T-cell (primary cell): ENCODE measurements around the gene KRT38. TPM values are rescaled to one million over a fixed set of nuclear protein-coding genes. Genes with fewer than 3 reads are reported as not detected.

Experiments
- ATAC-seq, 4 experiments: fragments of 200-7000 bp in 3 of 4; fragments of 150-1000 bp in 1 of 4; cut with Tn5 transposase; replicated peaks in 1 of 4; 1 replicate in 3 of 4; 2 replicates in 1 of 4; pipeline ENCODE4 v1.10.0; 2021; ENCODE audit warnings: moderate library complexity in 3 of 4, mild to moderate bottlenecking in 2 of 4, moderate number of reproducible peaks in 1 of 4
- CTCF ChIA-PET, 2 donors: fragments of 300-600 bp; sonication (Branson Sonifier 250); formaldehyde crosslinking; loops; one replicate each; lab custom pipeline; 2022; ENCODE audit warnings: antibody characterized with exemption in 2 of 2; lab: Charles Lee
- POLR2A ChIA-PET, 2 donors: fragments of 300-600 bp; sonication (Branson Sonifier 250); formaldehyde crosslinking; loops; one replicate each; lab custom pipeline; 2022; ENCODE audit warnings: antibody characterized with exemption in 2 of 2; lab: Charles Lee
- DNase-seq, 35 experiments: peaks; one replicate each; pipeline versions ENCODE4 v3.0.0 to v3.0.0-alpha.2; 2013 to 2023
- H3K27ac ChIP-seq: one replicate; pipeline ENCODE4 v1.5.1; 2013; ENCODE audit warnings: low read length
- H3K27me3 ChIP-seq, 2 experiments: replicated peaks in 1 of 2; 1 replicate in 1 of 2; 2 replicates in 1 of 2; pipeline versions ENCODE4 v1.6.1 to v1.7.0; 2013; ENCODE audit warnings: low read length in 1 of 2, mixed read lengths in 1 of 2; ENCODE audit not compliant: control insufficient read depth in 2 of 2, insufficient read depth in 2 of 2; ENCODE audit errors: extremely low read depth in 1 of 2
- H3K36me3 ChIP-seq, 2 donors: 1 replicate in 1 of 2; 2 replicates in 1 of 2; pipeline versions ENCODE4 v1.6.1 to v1.7.0; 2013; ENCODE audit warnings: low read length in 1 of 2; ENCODE audit not compliant: control insufficient read depth in 2 of 2, insufficient read depth in 1 of 2; ENCODE audit errors: extremely low read depth in 1 of 2
- H3K4me1 ChIP-seq, 2 experiments: 1 replicate in 1 of 2; 2 replicates in 1 of 2; pipeline versions ENCODE4 v1.6.1 to v1.7.0; 2013; ENCODE audit warnings: low read length in 2 of 2, mixed read lengths in 1 of 2; ENCODE audit not compliant: insufficient read depth in 2 of 2, control insufficient read depth in 1 of 2; ENCODE audit errors: extremely low read depth in 1 of 2
- H3K4me3 ChIP-seq, 2 donors: 1 replicate in 1 of 2; 2 replicates in 1 of 2; pipeline versions ENCODE4 v1.5.1 to v1.7.0; 2013; ENCODE audit warnings: mild to moderate bottlenecking in 2 of 2, low read length in 1 of 2, moderate library complexity in 1 of 2; ENCODE audit not compliant: control insufficient read depth in 1 of 2; ENCODE audit errors: extremely low read depth in 1 of 2
- H3K9me3 ChIP-seq: 2 replicates; pipeline ENCODE4 v1.7.0; 2013
- H3K27ac Mint-ChIP-seq, 2 donors: one replicate each; pipeline ENCODE4 v1.8.0; 2020 to 2021; ENCODE audit warnings: mild to moderate bottlenecking in 2 of 2, mixed read lengths in 2 of 2
- H3K27me3 Mint-ChIP-seq, 2 donors: one replicate each; pipeline ENCODE4 v1.8.0; 2021 to 2022; ENCODE audit warnings: mixed read lengths in 2 of 2
- H3K36me3 Mint-ChIP-seq: one replicate; pipeline ENCODE4 v1.8.0; 2021; ENCODE audit warnings: mixed read lengths
- H3K4me1 Mint-ChIP-seq, 3 donors: one replicate each; pipeline ENCODE4 v1.8.0; 2020 to 2022; ENCODE audit warnings: mixed read lengths in 3 of 3, mild to moderate bottlenecking in 1 of 3
- H3K4me3 Mint-ChIP-seq, 3 donors: one replicate each; pipeline ENCODE4 v1.8.0; 2020 to 2022; ENCODE audit warnings: mild to moderate bottlenecking in 3 of 3, mixed read lengths in 3 of 3, moderate library complexity in 3 of 3
- H3K9me3 Mint-ChIP-seq, 3 donors: one replicate each; pipeline ENCODE4 v1.8.0; 2020 to 2022; ENCODE audit warnings: mixed read lengths in 3 of 3
- WGBS: methylation state at CpG from one replicate; pipeline ENCODE4 v1.1.5; 2013; ENCODE audit warnings: missing lambda C conversion rate; ENCODE audit not compliant: insufficient coverage; 5-methylcytosine and 5-hydroxymethylcytosine counted together
- total RNA-seq, 35 experiments: library from RNA in 6 of 35; stranded (reverse) in 6 of 35; fragments of 120-200 nt in 1 of 35; gene quantifications; one replicate each; pipeline versions ENCODE4 v1.2.1 to v1.2.4 and lab custom pipeline; 2013 to 2026

Gene KRT38
- total RNA-seq, 5 donors from 2014 or later (not counting 1 experiment from before 2014, with no cell fraction given) = not detected

DNA sequence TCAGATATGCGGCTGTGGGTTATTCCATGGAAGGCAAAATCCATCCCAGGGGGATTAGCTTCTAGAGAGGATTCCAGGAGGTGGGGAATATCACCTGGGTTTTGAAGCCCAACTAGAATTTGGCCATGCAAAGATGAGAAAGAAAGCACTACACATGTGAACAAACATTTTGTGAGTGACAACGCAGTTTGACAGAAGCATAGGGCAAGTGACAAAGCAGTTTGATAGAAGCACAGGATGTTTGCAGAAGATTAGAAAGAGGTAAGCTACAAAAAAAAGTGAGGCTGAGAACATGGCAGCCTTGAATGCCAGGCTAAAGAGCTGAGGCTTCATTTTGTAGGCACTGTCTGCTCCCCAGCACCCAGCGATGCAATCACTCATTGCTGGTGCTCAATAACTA is 12.3 kb upstream of the KRT38 start:
- no peak overlapping the region for H3K27ac Mint-ChIP-seq
- ATAC-seq (no peak), DNase-seq (no peak)
- H3K9me3 ChIP-seq = no peaks in the 10 kb centered on the region
- no peaks in the 10 kb centered on the region for H3K36me3 Mint-ChIP-seq
- H3K27me3 Mint-ChIP-seq = peaks cover 5 to 7% of the 10 kb centered on the region in 2 donors
- no peaks in the 10 kb centered on the region for H3K9me3 Mint-ChIP-seq
- ChIA-PET POLR2A (no interaction called here), CTCF (interaction anchor here in 1 of 2 donors (0.9 kb wide), 1 partner anchor 82 kb away, joined by 3 read pairs; no protein-coding TSS in a partner anchor)
- H3K27ac ChIP-seq = no peak overlapping the region
- no peaks in the 10 kb centered on the region for H3K4me1 ChIP-seq
- peaks cover 0 to 12% of the 10 kb centered on the region in 2 experiments for H3K27me3 ChIP-seq
- no peaks in the 10 kb centered on the region for H3K4me1 Mint-ChIP-seq
- no peak overlapping the region for H3K4me3 ChIP-seq
- WGBS = 40% methylated on average over 1 of the region's 3 CpGs
- no peak overlapping the region for H3K4me3 Mint-ChIP-seq
- H3K36me3 ChIP-seq = no peaks in the 10 kb centered on the region

DNA sequence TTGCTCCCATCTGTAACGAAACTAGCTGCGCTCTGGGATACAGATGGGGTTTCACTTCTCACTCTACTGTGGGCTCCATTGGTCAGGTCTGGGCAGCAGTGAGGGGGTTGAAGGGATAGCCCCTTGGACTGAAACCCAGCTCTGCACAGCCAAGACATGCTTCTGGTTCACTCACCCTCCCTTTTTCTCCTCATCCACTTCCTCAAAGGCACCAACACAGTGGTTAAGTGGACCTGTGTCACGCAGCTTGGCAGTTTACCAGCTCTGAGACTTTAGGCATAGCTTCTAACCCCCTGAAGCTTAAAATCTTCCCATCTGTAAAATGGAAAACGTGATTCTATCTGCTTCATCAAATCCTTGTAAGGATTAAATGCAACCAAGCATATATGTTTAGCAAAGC is 11.5 kb upstream of the KRT38 start:
- Histone ChIP-seq H3K4me3 (no peak overlapping the region), H3K9me3 (no peaks in the 10 kb centered on the region), H3K4me1 (no peaks in the 10 kb centered on the region), H3K27ac (no peak overlapping the region), H3K27me3 (peaks cover 0 to 15% of the 10 kb centered on the region in 2 experiments), H3K36me3 (no peaks in the 10 kb centered on the region)
- no peaks in the 10 kb centered on the region for H3K36me3 Mint-ChIP-seq
- ATAC-seq (no peak), DNase-seq (no peak)
- WGBS = no CpG with 5 or more reads among the region's 4 CpGs
- ChIA-PET POLR2A (no interaction called here), CTCF (interaction anchor here (0.6 to 0.9 kb wide), 2 partner anchors 81 to 130 kb away, joined by 3 read pairs; no protein-coding TSS in a partner anchor)
- H3K9me3 Mint-ChIP-seq = no peaks in the 10 kb centered on the region
- H3K27me3 Mint-ChIP-seq = peaks cover 5 to 7% of the 10 kb centered on the region in 2 donors
- H3K4me3 Mint-ChIP-seq = no peak overlapping the region
- no peak overlapping the region for H3K27ac Mint-ChIP-seq
- H3K4me1 Mint-ChIP-seq = no peaks in the 10 kb centered on the region

DNA sequence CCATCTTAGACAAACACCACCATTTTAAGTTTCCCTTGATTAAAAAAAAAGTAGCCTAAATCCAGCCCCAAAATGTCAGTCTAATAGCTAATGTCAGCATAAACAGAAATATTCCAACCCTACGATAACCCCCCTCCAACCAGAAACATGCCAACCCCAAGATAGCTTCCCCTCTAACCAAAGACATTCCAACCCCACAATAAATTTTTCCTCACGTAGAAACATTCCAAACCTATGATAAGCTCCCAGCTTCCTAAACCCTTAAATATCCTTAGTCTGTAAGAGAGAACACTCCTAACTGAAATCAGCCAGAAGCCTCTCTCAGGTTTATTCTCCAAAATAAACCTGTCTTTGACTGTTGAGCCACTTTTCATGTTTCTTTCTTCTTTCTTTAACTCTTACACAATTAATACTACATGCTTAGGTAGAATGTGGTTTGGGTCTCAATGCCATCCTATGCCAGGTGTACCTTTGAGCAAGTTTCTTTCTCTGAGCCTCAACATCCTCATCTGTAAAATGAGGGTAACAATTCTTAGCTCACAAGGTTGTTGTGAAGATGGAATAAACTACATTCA is 10.5 kb upstream of the KRT38 start:
- Mint-ChIP-seq H3K36me3 (no peaks in the 10 kb centered on the region), H3K4me1 (peaks cover 0 to 2% (median 0%) of the 10 kb centered on the region in 3 donors), H3K9me3 (no peaks in the 10 kb centered on the region), H3K27ac (no peak overlapping the region), H3K4me3 (no peak overlapping the region), H3K27me3 (peaks cover 5 to 7% of the 10 kb centered on the region in 2 donors)
- no peak for ATAC-seq
- CTCF ChIA-PET = no interaction called here
- Histone ChIP-seq H3K27ac (no peak overlapping the region), H3K27me3 (peaks cover 0 to 15% of the 10 kb centered on the region in 2 experiments), H3K4me3 (no peak overlapping the region), H3K4me1 (no peaks in the 10 kb centered on the region), H3K36me3 (no peaks in the 10 kb centered on the region), H3K9me3 (no peaks in the 10 kb centered on the region)
- no peak for DNase-seq
- POLR2A ChIA-PET = no interaction called here
- WGBS = 88% methylated on average over 2 of the region's 2 CpGs

DNA sequence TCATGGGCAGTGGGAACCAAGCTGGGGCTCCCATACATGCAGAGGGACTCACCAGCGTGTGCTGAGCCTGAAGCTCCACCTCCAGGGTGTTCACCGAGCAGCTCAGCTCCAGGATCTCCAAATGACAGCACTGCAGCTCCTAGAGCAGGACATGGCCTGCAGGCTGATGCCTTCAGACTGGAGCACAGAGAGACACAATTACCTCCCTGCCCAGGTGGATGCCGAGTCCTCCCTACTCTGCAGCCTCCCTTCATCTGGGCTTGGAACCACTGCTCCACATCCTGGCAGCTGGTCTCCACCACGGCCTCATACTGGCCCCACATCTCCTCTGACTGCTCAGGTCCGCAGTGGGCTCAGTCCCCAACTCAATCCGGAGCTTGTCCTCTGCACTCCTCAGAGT is 8.2 kb upstream of the KRT38 start:
- peaks cover 0 to 15% of the 10 kb centered on the region in 2 experiments for H3K27me3 ChIP-seq
- WGBS = 55% methylated on average over 6 of the region's 6 CpGs

DNA sequence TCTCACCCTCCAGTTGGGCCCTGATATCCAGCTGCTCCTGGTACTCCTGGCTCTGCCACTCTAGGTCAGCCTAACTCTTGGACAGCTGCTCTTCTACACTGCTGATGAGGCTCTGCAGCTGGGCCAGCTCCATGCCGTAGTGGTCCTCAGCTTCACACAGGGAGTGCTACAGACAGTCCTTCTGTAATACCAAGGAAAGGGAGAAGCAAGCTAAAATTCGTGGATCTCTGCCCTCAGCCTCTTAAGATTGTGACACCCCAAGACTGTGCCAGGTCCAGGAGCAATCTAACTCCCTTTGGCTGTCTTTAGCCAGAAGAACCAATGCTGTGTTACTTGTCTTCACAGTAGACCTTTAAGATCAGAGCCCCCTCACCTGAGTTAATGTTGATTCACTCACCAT is 7.7 kb upstream of the KRT38 start:
- H3K4me3 Mint-ChIP-seq = no peak overlapping the region
- peaks cover 0 to 2% (median 0%) of the 10 kb centered on the region in 3 donors for H3K4me1 Mint-ChIP-seq
- H3K27me3 Mint-ChIP-seq = peaks cover 5 to 7% of the 10 kb centered on the region in 2 donors
- no peaks in the 10 kb centered on the region for H3K9me3 Mint-ChIP-seq
- WGBS = 56% methylated on average over 2 of the region's 2 CpGs
- CTCF ChIA-PET = interaction anchor here in 1 of 2 donors (0.6 kb wide), 1 partner anchor 300 kb away, joined by 3 read pairs; no protein-coding TSS in a partner anchor
- no peak for ATAC-seq
- no peak overlapping the region for H3K27ac Mint-ChIP-seq
- Histone ChIP-seq H3K36me3 (no peaks in the 10 kb centered on the region), H3K4me1 (no peaks in the 10 kb centered on the region), H3K9me3 (no peaks in the 10 kb centered on the region), H3K4me3 (no peak overlapping the region), H3K27ac (no peak overlapping the region), H3K27me3 (peaks cover 0 to 18% of the 10 kb centered on the region in 2 experiments)
- POLR2A ChIA-PET = no interaction called here
- DNase-seq = no peak
- H3K36me3 Mint-ChIP-seq = no peaks in the 10 kb centered on the region

More for the DNA sequence above, 8.2 kb upstream of the KRT38 start:
- Histone ChIP-seq H3K4me1 (no peaks in the 10 kb centered on the region), H3K4me3 (no peak overlapping the region), H3K9me3 (no peaks in the 10 kb centered on the region), H3K27ac (no peak overlapping the region), H3K36me3 (no peaks in the 10 kb centered on the region)
- Mint-ChIP-seq H3K27me3 (peaks cover 5 to 7% of the 10 kb centered on the region in 2 donors), H3K27ac (no peak overlapping the region), H3K4me3 (no peak overlapping the region), H3K9me3 (no peaks in the 10 kb centered on the region), H3K4me1 (peaks cover 0 to 2% (median 0%) of the 10 kb centered on the region in 3 donors), H3K36me3 (no peaks in the 10 kb centered on the region)
- no peak for ATAC-seq
- CTCF ChIA-PET = interaction anchor here in 1 of 2 donors (0.6 kb wide), 1 partner anchor 148 kb away, joined by 3 read pairs; no protein-coding TSS in a partner anchor
- no peak for DNase-seq
- POLR2A ChIA-PET = no interaction called here

DNA sequence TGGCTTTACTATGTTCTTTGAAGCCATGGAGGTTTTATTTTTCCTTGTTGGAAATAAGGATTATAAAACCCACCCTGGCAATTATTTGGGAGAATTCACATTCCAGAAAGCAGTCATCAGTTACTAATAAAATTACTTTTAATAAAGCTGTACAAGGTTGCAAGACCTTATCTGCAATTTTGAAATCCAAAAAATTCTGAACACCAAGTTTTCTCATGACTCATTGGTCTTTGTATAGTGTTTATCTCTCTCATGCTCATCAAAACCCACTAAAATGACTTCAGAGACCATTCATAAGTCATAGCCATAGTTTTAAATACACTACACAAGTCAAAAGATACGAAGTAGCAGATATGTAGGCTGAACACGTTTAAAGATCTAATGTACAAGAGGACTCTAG is 6.0 kb upstream of the KRT38 start:
- no peaks in the 10 kb centered on the region for H3K9me3 ChIP-seq
- H3K4me3 ChIP-seq = no peak overlapping the region
- H3K27ac ChIP-seq = no peak overlapping the region
- Mint-ChIP-seq H3K27ac (no peak overlapping the region), H3K4me3 (no peak overlapping the region), H3K27me3 (peaks cover 7 to 8% of the 10 kb centered on the region in 2 donors), H3K4me1 (peaks cover 0 to 2% (median 0%) of the 10 kb centered on the region in 3 donors), H3K9me3 (no peaks in the 10 kb centered on the region), H3K36me3 (no peaks in the 10 kb centered on the region)
- POLR2A ChIA-PET = no interaction called here
- H3K4me1 ChIP-seq = no peaks in the 10 kb centered on the region
- peaks cover 0 to 18% of the 10 kb centered on the region in 2 experiments for H3K27me3 ChIP-seq
- ATAC-seq (no peak), DNase-seq (no peak)
- WGBS = 60% methylated on average over 2 of the region's 2 CpGs
- H3K36me3 ChIP-seq = no peaks in the 10 kb centered on the region
- CTCF ChIA-PET = no interaction called here
